Stimulated activated CD8-positive, alpha-beta memory T cell treated with anti-CD3 and anti-CD28 coated beads, Interleukin-7, amount 100 ng/mL, for 48 hours (primary cell): Measurements from ENCODE around the gene BATF.

Experiments
- DNase-seq, 2 donors: peaks; one replicate each; pipeline ENCODE4 v3.0.0-alpha.2; 2020; ENCODE audit warnings: low read depth in 1 of 2; ENCODE audit errors: extremely low read depth in 1 of 2

Gene BATF

DNA sequence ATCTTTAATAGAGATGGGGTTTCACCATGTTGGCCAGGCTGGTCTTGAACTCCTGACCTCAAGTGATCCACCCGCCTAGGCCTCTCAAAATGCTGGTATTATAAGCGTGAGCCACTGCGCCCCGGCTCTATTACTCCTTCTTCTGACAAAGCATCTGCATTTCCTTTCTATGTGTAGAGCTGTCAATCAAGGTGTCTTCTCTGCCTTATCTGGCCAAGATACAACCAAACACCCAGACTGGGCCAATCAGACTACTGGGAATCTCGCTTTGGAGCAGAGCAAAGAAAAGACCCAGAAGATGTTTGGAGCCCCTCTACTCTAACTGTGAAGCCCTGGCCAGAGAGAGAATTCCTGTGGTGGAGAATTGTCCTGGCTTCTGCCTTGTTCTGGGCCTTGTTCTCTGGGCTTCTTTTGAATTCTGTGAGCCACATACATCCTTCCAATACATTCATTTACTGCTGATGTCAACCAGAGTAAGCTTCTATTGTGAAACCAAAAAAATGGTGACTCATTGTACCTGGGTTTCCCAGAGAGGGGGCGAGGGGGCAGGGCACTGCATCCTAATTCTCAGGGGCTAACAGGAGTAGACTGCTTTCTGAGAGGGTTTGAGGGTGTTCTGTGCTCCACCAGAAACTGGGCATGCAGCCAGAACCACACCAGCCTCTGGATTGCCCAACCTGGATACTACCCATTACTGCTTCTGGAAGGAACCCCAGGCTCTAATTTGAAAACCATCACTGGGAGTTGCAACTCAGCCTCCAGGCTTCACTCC is 37.4 kb downstream of the BATF start:
- DNase-seq = peak in 1 of 2 donors; percentile 71

DNA sequence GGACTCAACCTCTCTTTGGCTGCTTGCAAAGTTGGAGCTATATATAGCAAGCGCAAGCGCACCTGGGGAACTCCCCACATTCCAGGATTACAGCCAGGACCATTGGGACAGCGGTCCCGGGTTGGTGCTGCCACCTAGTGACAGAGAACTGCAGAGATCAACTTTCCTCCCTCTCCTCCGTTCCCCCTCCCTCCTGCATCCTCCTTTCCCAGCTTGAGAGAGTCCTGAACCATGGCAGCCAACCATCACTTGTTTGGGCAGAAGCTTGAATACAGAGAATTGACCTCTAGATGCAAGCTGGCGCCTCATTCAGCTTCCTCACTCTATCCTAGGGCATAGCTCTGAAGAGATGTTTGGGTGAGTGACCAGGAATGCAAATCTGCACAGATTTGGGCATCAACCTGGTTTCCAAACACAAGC is 38.8 kb downstream of the BATF start:
- DNase-seq = no peak

DNA sequence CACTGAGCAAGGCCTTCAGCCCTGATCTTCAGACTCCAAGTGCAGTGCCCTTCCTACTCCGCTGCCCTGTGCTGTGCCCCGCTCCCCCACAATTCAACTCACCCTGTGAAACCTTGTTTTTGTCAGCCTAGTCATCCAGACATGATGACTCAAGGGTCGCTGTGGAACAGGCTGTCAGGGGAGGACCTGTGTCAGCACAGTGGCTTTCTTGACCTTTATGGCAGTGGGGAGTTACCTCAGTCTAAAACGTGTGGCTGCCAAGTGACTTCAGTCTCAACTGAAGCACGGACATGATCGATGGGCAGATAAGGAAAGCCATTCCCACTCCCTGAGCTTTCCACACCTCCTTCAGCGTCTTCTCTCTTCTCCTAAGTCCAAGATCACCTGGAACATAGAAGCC is 39.8 kb downstream of the BATF start:
- DNase-seq = peak; percentile 53 to 83

GRCh38 chr14:75562489-75562888 is 40.2 kb downstream of the BATF start:
- no peak for DNase-seq

GRCh38 chr14:75563931-75564330 is 41.7 kb downstream of the BATF start:
- no peak for DNase-seq

DNA sequence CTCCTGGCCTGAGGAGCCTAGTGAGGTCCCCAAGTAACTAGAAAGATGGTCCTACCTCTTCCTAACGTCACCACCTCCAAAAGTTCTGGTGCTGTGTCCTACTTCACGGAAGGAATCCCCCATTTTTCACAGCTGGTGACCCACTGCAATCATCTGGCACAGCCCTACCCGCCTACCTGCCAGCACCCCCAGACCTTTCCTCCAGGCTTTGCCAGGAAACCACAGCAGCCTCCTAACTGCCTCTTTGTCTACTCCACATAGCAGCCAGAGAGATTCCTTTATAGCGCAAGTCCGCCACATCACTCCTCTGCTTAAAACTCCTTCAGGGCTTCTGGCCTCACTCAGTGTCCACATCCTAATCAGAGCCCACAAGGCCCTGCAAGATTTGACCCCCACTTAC is 42.8 kb downstream of the BATF start:
- no peak for DNase-seq

GRCh38 chr14:75566321-75566720 is 44.1 kb downstream of the BATF start:
- DNase-seq = peak; percentile 58 to 89

- DNase-seq = no peak
Observed at GRCh38 chr14:75566752-75567151, 44.5 kb downstream of the BATF start.

DNA sequence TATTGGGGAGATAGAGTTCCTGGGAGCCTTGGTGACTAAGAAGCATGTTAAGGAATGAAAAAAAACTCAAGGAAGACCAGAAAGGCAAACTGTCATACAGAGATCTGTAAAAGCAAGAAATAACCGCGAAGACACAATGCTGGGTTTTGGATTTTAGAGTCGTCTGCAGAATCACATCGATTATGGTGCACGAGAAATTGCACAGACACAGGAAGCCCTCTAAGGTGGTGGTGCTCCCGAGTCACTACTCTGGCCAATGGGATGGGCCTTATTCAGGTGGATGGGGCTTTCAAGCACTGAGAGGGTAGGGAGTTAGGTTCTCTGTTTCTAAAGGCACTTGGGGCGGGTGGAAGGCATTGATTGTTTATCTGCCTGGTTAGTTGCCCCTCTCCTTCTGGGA is 45.9 kb downstream of the BATF start:
- no peak for DNase-seq

GRCh38 chr14:75568791-75569190 is 46.5 kb downstream of the BATF start:
- no peak for DNase-seq

GRCh38 chr14:75570797-75571196 is 48.5 kb downstream of the BATF start:
- DNase-seq = no peak

DNA sequence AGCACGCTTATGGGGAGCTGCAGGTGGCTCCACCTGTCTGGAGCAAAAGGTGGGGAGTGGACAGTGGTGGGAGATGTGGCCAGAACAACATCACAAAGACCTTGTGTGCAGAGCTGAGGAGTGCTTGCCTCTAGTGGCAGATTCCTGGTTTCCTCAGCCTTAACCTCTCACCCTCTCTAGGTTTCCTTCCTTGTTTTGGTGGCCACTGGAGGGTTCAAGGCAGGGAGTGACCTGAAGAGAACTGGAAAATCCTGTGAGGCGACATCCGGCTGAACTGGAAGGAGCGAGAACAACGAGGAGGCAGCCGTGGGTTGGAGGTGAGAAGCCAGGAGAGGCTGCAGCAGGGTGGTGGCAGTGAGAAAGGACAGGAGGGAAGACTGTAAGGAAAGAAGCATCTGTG is 49.8 kb downstream of the BATF start:
- no peak for DNase-seq

DNA sequence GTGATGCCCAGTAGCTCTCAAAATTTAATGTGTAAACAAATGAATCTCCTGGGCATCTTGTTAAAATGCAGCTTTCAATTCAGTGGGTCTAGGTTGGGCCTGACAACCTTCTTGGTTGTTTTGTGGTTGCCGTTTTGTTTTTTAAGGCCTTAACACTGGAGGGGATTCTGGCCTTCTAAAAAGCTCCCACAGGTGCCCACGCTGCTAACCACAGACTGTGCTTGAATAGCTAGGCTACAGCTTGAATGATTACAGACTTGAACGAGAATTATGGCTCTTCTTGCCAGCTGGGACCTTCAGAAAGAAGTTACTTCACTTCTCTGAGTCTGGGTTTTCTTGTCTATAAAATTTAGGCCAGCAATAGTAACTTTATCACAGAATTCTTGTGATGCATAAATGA is 54.8 kb downstream of the BATF start:
- DNase-seq = no peak

DNA sequence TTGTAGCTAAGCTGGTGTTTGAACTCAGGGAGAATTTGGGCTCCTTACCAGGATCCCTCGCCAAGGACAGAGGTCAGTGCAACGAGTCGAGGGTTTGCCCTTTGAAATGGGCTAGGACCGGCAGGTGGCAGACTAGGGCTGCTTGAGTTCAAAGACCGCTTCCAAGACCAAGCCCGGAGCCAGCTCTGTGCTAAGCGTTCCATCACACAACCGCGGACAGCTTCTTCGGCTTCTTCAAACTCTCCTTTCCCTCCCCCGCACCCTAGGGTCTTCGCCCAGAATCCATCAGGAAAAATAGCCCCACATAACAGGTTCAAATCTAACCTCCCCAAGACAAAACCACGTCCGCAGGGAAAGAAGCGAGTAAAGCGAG is 55.4 kb downstream of the BATF start:
- DNase-seq = peak in 1 of 2 donors; percentile 66

DNA sequence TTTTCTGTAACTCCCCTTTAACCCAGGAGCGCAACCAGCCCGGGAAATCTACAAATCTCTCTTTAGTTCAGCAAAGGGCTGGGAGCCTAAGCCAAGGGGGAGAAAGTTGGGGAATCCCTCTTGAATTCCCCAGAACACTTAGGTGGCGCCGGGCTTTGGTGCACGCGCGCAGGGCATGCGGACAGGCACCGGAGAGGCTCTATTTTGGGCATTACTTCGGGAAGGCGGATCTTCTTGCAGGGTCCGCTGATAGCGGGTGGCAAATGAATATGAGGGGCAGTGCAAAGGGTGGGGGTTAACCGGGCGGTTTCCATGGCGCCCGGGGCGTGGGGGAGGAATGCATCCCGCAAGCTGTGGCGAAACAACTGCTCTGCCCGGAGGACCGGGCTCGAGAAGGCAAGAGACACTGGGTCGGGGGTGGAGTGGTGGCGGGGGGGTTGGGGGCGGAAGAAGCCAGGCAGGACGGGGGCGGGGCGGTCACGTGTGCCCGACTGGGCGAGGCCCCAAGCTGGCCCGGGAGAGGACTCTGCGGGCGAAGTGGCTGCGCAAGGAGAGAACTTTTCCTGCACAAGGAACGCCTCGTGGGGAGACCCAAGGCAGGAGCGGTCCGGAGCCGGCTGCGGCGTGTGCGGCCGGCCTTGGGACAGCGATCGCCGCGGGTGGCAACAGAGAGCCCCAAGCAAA is 56.0 kb downstream of the BATF start, which contains the start of gene FLVCR2:
Gene FLVCR2, plus strand, starts transcription at position 519 of the 684 bp plus-strand sequence. CDS start 353 bp downstream, outside the sequence.
- no peak for DNase-seq

GRCh38 chr14:75578786-75579337 is 56.6 kb downstream of the BATF start:
- DNase-seq = no peak

DNA sequence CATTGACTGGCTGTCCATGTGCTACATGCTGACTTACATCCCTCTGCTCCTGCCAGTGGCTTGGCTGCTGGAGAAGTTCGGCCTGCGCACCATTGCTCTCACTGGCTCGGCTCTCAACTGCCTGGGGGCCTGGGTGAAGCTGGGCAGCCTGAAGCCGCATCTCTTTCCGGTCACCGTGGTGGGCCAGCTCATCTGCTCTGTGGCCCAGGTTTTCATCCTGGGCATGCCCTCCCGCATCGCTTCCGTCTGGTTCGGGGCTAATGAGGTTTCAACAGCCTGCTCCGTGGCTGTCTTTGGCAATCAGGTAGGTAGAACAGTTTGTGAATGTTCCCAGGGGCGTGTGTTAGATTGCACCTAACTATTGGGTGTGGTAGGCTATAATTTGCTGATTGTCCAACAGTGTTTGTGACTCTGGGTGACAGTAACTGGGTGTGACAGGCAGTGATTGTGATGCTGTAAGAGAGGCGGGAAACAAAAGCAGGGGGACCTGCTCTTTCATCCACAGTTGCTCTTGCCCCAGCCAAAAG is 57.1 kb downstream of the BATF start:
- no peak for DNase-seq

DNA sequence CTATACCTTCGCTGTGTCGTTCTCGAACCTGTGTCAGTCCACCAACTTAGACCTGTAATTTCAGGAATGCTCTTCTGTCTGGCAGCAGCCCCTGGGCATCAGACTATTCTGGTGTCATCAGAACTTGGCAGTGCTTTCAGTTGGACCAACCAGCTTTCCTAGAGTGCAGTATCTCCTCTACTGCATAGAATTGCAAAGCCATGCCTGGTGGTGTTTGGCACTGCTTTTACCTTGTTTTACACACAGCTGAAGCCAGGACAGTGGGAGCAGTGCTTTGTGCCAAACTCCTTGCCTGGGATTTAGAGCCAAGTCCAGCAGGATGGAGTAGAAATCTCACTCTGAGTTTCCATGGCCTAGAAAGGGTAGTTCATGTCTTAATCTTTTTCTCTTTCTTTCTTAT is 57.6 kb downstream of the BATF start:
- DNase-seq = no peak

DNA sequence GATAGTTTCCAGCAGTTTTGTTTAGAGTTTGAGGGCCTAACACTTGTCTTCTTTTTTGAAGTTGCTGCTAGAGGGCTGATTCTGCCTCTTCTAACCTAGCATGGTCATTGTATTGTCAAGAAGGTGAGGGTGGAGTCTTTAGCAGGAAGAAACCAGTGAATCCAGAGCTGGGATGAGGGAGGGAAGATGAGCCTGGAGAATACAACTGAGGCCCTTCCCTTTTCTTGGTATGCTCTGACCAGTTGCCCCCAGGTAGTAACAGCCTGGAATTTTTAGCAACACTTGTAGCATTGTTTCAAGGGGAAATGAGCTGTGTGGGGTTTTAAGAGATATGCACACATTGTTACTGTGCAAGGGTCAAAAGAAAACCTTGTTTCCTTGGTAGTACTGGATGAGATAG is 65.1 kb downstream of the BATF start:
- DNase-seq = no peak

DNA sequence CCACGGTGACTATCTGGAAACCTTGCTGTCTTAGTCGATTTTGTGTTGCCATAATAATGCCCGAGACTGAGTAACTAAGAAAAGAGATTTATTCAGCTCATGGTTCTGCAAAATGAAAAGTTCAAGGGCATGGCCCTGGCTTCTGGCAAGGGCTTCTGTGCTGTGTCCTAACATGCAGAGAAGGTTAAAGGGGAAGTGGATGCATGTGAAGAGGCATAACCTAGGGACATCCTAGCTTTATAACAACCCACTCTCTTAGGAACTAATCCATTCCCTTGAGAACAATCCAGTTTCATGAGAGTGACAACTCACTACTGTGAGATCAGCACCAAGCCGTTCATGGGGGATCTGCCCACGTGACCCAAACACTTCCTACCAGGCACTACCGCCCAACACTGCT is 67.7 kb downstream of the BATF start:
- DNase-seq = no peak

- no peak for DNase-seq
Observed at GRCh38 chr14:75591331-75591946, 69.2 kb downstream of the BATF start.
